DND-41 (cell line): ENCODE measurements around the gene TBC1D8.

ENCODE experiments used
- ATAC-seq: fragments of 200-7000 bp; cut with Tn5 transposase; 3 replicates; pipeline ENCODE4 v1.9.1; 2021; ENCODE audit warnings: low read depth; ENCODE audit not compliant: insufficient read depth
- DNase-seq: peaks from one replicate; pipeline ENCODE4 v3.0.0-alpha.2; 2020
- H2AFZ ChIP-seq: 2 replicates; pipeline ENCODE4 v1.6.0; 2012; ENCODE audit warnings: low read depth, low read length
- H3K27ac ChIP-seq: 2 replicates; pipeline ENCODE4 v1.5.1; 2012; ENCODE audit warnings: low read length, inconsistent platforms
- H3K27me3 ChIP-seq: fragments of 200-600 bp; sonication (generic); 2 replicates; pipeline ENCODE4 v1.6.0; 2012; ENCODE audit warnings: low read length, mild to moderate bottlenecking, inconsistent platforms; ENCODE audit not compliant: insufficient read depth, poor library complexity
- H3K36me3 ChIP-seq: 2 replicates; pipeline ENCODE4 v1.5.1; 2012; ENCODE audit warnings: low read length, inconsistent platforms; ENCODE audit not compliant: insufficient read depth
- H3K4me1 ChIP-seq: 2 replicates; pipeline ENCODE4 v1.5.1; 2012; ENCODE audit warnings: mild to moderate bottlenecking, low read length; ENCODE audit not compliant: insufficient read depth
- H3K4me2 ChIP-seq: 2 replicates; pipeline ENCODE4 v1.6.0; 2012; ENCODE audit warnings: mild to moderate bottlenecking, moderate library complexity, low read length, inconsistent platforms; ENCODE audit not compliant: insufficient read depth
- H3K4me3 ChIP-seq, 2 experiments: fragments of 200-600 bp in 1 of 2; shearing (Covaris generic) in 1 of 2; 2 replicates each; pipeline ENCODE4 v1.5.1; 2012 to 2016; ENCODE audit warnings: inconsistent platforms in 2 of 2, low read length in 2 of 2, mild to moderate bottlenecking in 2 of 2, low read depth in 1 of 2, moderate library complexity in 1 of 2
- H3K79me2 ChIP-seq: 2 replicates; pipeline ENCODE4 v1.6.0; 2012; ENCODE audit warnings: low read length, inconsistent platforms; ENCODE audit not compliant: insufficient read depth
- H3K9ac ChIP-seq: 2 replicates; pipeline ENCODE4 v1.6.0; 2012; ENCODE audit warnings: low read depth, mild to moderate bottlenecking, inconsistent platforms, low read length, moderate library complexity
- H3K9me3 ChIP-seq: 2 replicates; pipeline ENCODE4 v1.5.1; 2012; ENCODE audit warnings: low read length, moderate library complexity, mild to moderate bottlenecking, inconsistent platforms; ENCODE audit not compliant: insufficient read depth, severe bottlenecking
- H4K20me1 ChIP-seq: 2 replicates; pipeline ENCODE4 v1.6.0; 2012; ENCODE audit warnings: low read length; ENCODE audit not compliant: insufficient read depth
- CTCF ChIP-seq: IDR thresholded peaks from 2 replicates; pipeline ENCODE4 v1.5.1; 2012; ENCODE audit warnings: borderline replicate concordance, low read length, moderate library complexity, mild to moderate bottlenecking; ENCODE audit not compliant: poor library complexity, severe bottlenecking; ENCODE audit errors: extremely low read depth
- EZH2 ChIP-seq: IDR thresholded peaks from 3 replicates; pipeline ENCODE4 v1.6.1; 2012; ENCODE audit warnings: borderline replicate concordance, low read depth, mild to moderate bottlenecking, moderate library complexity, low read length, inconsistent platforms; ENCODE audit not compliant: severe bottlenecking

Gene TBC1D8

DNA sequence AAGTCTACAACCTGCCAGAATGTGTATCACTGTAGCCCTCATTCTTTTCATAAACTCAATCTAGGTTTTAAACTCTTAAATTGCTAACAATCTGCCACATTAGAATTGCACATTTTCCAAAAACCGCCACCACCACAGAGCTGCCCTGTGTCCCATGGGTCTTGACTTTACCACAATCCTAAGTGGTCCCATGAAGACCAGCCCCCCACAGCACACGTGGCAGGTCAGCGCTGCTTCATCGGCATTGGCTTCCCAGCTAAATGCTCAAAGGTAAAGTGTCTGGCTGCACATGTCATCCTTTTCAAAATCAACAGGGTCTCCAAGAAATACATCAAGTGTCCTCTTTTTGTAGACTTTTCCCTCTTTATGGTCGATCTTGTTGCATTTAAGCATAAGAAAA, 2.4 kb downstream of the TBC1D8 start:
- Histone ChIP-seq H3K9me3 (no peaks in the 10 kb centered on the region), H3K27me3 (no peaks in the 10 kb centered on the region), H3K79me2 (peaks cover 35% of the 10 kb centered on the region), H3K27ac (no peak overlapping the region), H4K20me1 (peaks cover 7% of the 10 kb centered on the region; the same call in 1 of the 2 replicates), H3K36me3 (no peaks in the 10 kb centered on the region), H2AFZ (no peak overlapping the region), H3K4me2 (peak overlapping the region; percentile 95; the same call in 1 of the 2 replicates), H3K4me3 (peak overlapping the region in 1 of 2 experiments; percentile 68; a peak in 1 of 4 replicates), H3K9ac (no peak overlapping the region), H3K4me1 (peaks cover 47% of the 10 kb centered on the region)
- no peak for DNase-seq
- ATAC-seq = no peak
- TF ChIP-seq CTCF = no peak
- TF ChIP-seq EZH2 = no peak

- Histone ChIP-seq H3K4me1 (peaks cover 46% of the 10 kb centered on the region), H3K79me2 (peaks cover 35% of the 10 kb centered on the region), H2AFZ (no peak overlapping the region), H3K27me3 (no peaks in the 10 kb centered on the region), H3K27ac (no peak overlapping the region), H3K4me2 (peak overlapping the region; percentile 12; the same call in 1 of the 2 replicates), H4K20me1 (peaks cover 7% of the 10 kb centered on the region; the same call in 1 of the 2 replicates), H3K9me3 (no peaks in the 10 kb centered on the region), H3K9ac (no peak overlapping the region), H3K36me3 (no peaks in the 10 kb centered on the region), H3K4me3 (no peak overlapping the region)
- TF ChIP-seq CTCF (no peak), EZH2 (no peak)
- DNase-seq = no peak
- ATAC-seq = no peak
Measured at GRCh38 chr2:101147971-101148370, 3.2 kb downstream of the TBC1D8 start.

GRCh38 chr2:101147062-101147461, 4.1 kb downstream of the TBC1D8 start:
- H4K20me1 ChIP-seq = peaks cover 7% of the 10 kb centered on the region; the same call in 1 of the 2 replicates
- no peak for DNase-seq
- no peak for TF ChIP-seq EZH2
- TF ChIP-seq CTCF = no peak
- peaks cover 35% of the 10 kb centered on the region for H3K79me2 ChIP-seq
- H3K4me1 ChIP-seq = peaks cover 37% of the 10 kb centered on the region
- no peaks in the 10 kb centered on the region for H3K27me3 ChIP-seq
- H3K27ac ChIP-seq = no peak overlapping the region
- H3K36me3 ChIP-seq = no peaks in the 10 kb centered on the region
- ATAC-seq = no peak
- H2AFZ ChIP-seq = no peak overlapping the region
- no peak overlapping the region for H3K4me2 ChIP-seq
- no peak overlapping the region for H3K4me3 ChIP-seq
- H3K9ac ChIP-seq = no peak overlapping the region
- no peaks in the 10 kb centered on the region for H3K9me3 ChIP-seq
